Upper lobe of right lung (tissue), 1 donor: ENCODE measurements around the gene CWC22. TPM values are rescaled to one million over a fixed set of nuclear protein-coding genes. Genes with fewer than 3 reads are reported as not detected.
"Not testable (repeated sequence)": the region's sequence is repeated elsewhere in the genome, so short reads cannot be mapped to it uniquely, and the experiment has no call there.

Experiments used
- ATAC-seq: fragments of 200-7000 bp; cut with Tn5 transposase; one replicate; pipeline ENCODE4 v1.9.1; 2020; ENCODE audit warnings: mild to moderate bottlenecking, moderate library complexity
- DNase-seq: peaks from one replicate; pipeline ENCODE4 v3.0.0-alpha.2; 2020
- H3K27ac ChIP-seq: fragments of 200-600 bp; one replicate; pipeline ENCODE4 v1.8.0; 2022
- H3K27me3 ChIP-seq: fragments of 200-600 bp; one replicate; pipeline ENCODE4 v1.8.0; 2022; ENCODE audit warnings: mild to moderate bottlenecking
- H3K36me3 ChIP-seq: fragments of 200-600 bp; one replicate; pipeline ENCODE4 v1.8.0; 2022
- H3K4me1 ChIP-seq: fragments of 200-600 bp; one replicate; pipeline ENCODE4 v1.8.0; 2022
- H3K4me3 ChIP-seq: fragments of 200-600 bp; one replicate; pipeline ENCODE4 v1.8.0; 2022; ENCODE audit warnings: mild to moderate bottlenecking
- H3K9me3 ChIP-seq: fragments of 200-600 bp; one replicate; pipeline ENCODE4 v1.8.0; 2022
- CTCF ChIP-seq: fragments of 200-600 bp; IDR thresholded peaks from one replicate; pipeline ENCODE4 v1.8.0; 2022; ENCODE audit warnings: antibody characterized with exemption
- intact Hi-C: fragments of 100-400 bp; cut with DNase I; formaldehyde crosslinking; loops from one replicate; pipeline ENCODE4 v1.11.0; 2022
- total RNA-seq: library from RNA; stranded (reverse); fragmentation: NEBNext Ultra II Directional; extraction: Animal tissue kit (Norgen Biotek cat#: 25700); gene quantifications from one replicate; pipeline ENCODE4 v1.2.1, GENCODE V29; 2021
- donor health status: DM: no; HTN: yes; CAD: no; lungs with severe emphysema.

The CWC22 gene
- total RNA-seq, 1 donor from 2014 or later, result 19.8 TPM

GRCh38 chr2:180006231-180006630 is 866 bp downstream of the CWC22 start:
- DNase-seq, result no peak
- H3K27ac ChIP-seq, result peak overlapping the region; percentile 96
- no peak for ATAC-seq

GRCh38 chr2:180005465-180005864 is 1.6 kb downstream of the CWC22 start:
- not testable (repeated sequence) for DNase-seq, ATAC-seq, H3K4me3 ChIP-seq

More at GRCh38 chr2:180006231-180006630, 866 bp downstream of the CWC22 start:
- TF ChIP-seq CTCF, result no peak
- Histone ChIP-seq H3K4me1 (peaks cover 14% of the 10 kb centered on the region), H3K27me3 (no peaks in the 10 kb centered on the region), H3K36me3 (no peaks in the 10 kb centered on the region), H3K9me3 (no peaks in the 10 kb centered on the region), H3K4me3 (peak overlapping the region; percentile 78)
- intact Hi-C loops, result no loop called here

GRCh38 chr2:180004731-180005130 is 2.4 kb downstream of the CWC22 start:
- ATAC-seq, result no peak
- DNase-seq, result no peak
- peaks cover 14% of the 10 kb centered on the region for H3K4me1 ChIP-seq
- no peaks in the 10 kb centered on the region for H3K36me3 ChIP-seq
- H3K4me3 ChIP-seq, result no peak overlapping the region
- TF ChIP-seq CTCF, result no peak
- no peaks in the 10 kb centered on the region for H3K27me3 ChIP-seq
- intact Hi-C loops, result no loop called here
- no peaks in the 10 kb centered on the region for H3K9me3 ChIP-seq
- no peak overlapping the region for H3K27ac ChIP-seq

More at GRCh38 chr2:180005465-180005864, 1.6 kb downstream of the CWC22 start:
- H3K27me3 ChIP-seq, H3K36me3 ChIP-seq, H3K9me3 ChIP-seq, H3K27ac ChIP-seq, intact Hi-C loops: not testable (repeated sequence)
- H3K4me1 ChIP-seq, result peaks cover 14% of the 10 kb centered on the region

DNA sequence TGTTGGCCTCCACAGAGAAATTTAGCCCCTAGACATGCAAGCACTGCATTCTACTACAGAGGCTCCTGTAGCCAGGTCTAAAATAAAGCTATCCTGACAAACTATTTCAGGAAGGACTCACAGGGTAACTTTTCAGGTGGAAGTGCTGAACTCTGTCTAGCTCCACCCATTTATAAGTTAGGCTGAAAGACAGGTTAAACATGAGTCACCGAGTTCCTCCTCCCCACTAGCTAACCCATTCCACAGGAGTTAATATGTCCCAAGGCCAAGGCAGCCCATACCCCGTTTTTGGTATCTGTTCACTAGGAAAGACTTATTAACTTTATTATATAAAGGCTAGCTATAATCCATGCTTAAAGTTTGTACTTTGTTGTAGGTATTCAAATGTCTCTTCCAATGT is 3.5 kb downstream of the CWC22 start:
- Histone ChIP-seq H3K4me1 (peaks cover 14% of the 10 kb centered on the region), H3K36me3 (peaks cover 3% of the 10 kb centered on the region), H3K27ac (no peak overlapping the region), H3K27me3 (no peaks in the 10 kb centered on the region), H3K9me3 (no peaks in the 10 kb centered on the region), H3K4me3 (no peak overlapping the region)
- no peak for TF ChIP-seq CTCF
- intact Hi-C loops, result no loop called here
- no peak for DNase-seq
- no peak for ATAC-seq

GRCh38 chr2:180003073-180003472 is 4.0 kb downstream of the CWC22 start:
- intact Hi-C loops, result no loop called here
- no peaks in the 10 kb centered on the region for H3K9me3 ChIP-seq
- no peak overlapping the region for H3K4me3 ChIP-seq
- H3K27ac ChIP-seq, result no peak overlapping the region
- peaks cover 14% of the 10 kb centered on the region for H3K4me1 ChIP-seq
- no peaks in the 10 kb centered on the region for H3K27me3 ChIP-seq
- no peak for TF ChIP-seq CTCF
- no peak for DNase-seq
- peaks cover 3% of the 10 kb centered on the region for H3K36me3 ChIP-seq
- ATAC-seq, result no peak

- DNase-seq, result no peak
- peaks cover 3% of the 10 kb centered on the region for H3K36me3 ChIP-seq
- no peak overlapping the region for H3K4me3 ChIP-seq
- no peak overlapping the region for H3K27ac ChIP-seq
- intact Hi-C loops, result no loop called here
- TF ChIP-seq CTCF, result no peak
- H3K27me3 ChIP-seq, result no peaks in the 10 kb centered on the region
- H3K4me1 ChIP-seq, result peaks cover 14% of the 10 kb centered on the region
- no peaks in the 10 kb centered on the region for H3K9me3 ChIP-seq
- no peak for ATAC-seq
Measured at GRCh38 chr2:180002198-180002770, 4.8 kb downstream of the CWC22 start.
